GM21528 (cell line): ENCODE results near the gene ZDHHC11.
A peak's percentile ranks its signal among the peaks of the same experiment; 100 is the strongest.
"Not testable (repeated sequence)": the region's sequence is repeated elsewhere in the genome, so short reads cannot be mapped to it uniquely, and the experiment has no call there.

ENCODE experiments used
- ATAC-seq: cut with Tn5 transposase; IDR thresholded peaks from one replicate; pipeline ENCODE4 v1.9.1; 2021; ENCODE audit warnings: mild to moderate bottlenecking, moderate library complexity; ENCODE audit not compliant: unreplicated experiment, low FRiP score

Gene ZDHHC11

GRCh38 chr5:816176-816575 is 34.6 kb downstream of the ZDHHC11 start:
- ATAC-seq = no peak

GRCh38 chr5:815449-815848 is 35.3 kb downstream of the ZDHHC11 start:
- no peak for ATAC-seq

GRCh38 chr5:813575-813974 is 37.2 kb downstream of the ZDHHC11 start:
- not testable (repeated sequence) for ATAC-seq

GRCh38 chr5:811384-811783 is 39.4 kb downstream of the ZDHHC11 start:
- not testable (repeated sequence) for ATAC-seq

GRCh38 chr5:807719-808514 is 42.9 kb downstream of the ZDHHC11 start:
- not testable (repeated sequence) for ATAC-seq

GRCh38 chr5:801472-801871 is 49.3 kb downstream of the ZDHHC11 start:
- no peak for ATAC-seq

- ATAC-seq = not testable (repeated sequence)
Measured at GRCh38 chr5:801055-801454, 49.7 kb downstream of the ZDHHC11 start.

GRCh38 chr5:798505-799138 is 52.2 kb downstream of the ZDHHC11 start:
- ATAC-seq = not testable (repeated sequence)

GRCh38 chr5:797986-798385 is 52.8 kb downstream of the ZDHHC11 start:
- not testable (repeated sequence) for ATAC-seq

GRCh38 chr5:795873-796272 is 54.9 kb downstream of the ZDHHC11 start:
- not testable (repeated sequence) for ATAC-seq

- ATAC-seq = not testable (repeated sequence)
Measured at GRCh38 chr5:794948-795347, 55.8 kb downstream of the ZDHHC11 start.

GRCh38 chr5:788703-789102 is 62.1 kb downstream of the ZDHHC11 start:
- ATAC-seq = not testable (repeated sequence)

GRCh38 chr5:787857-788233 is 62.9 kb downstream of the ZDHHC11 start:
- not testable (repeated sequence) for ATAC-seq

- ATAC-seq = not testable (repeated sequence)
Measured at GRCh38 chr5:787224-787856, 63.4 kb downstream of the ZDHHC11 start.

- ATAC-seq = peak; percentile 27
Measured at GRCh38 chr5:785181-785705, 65.5 kb downstream of the ZDHHC11 start.

- ATAC-seq = peak; percentile 65
Measured at GRCh38 chr5:784428-785177, 66.2 kb downstream of the ZDHHC11 start, which contains the start of gene ZDHHC11B. Gene ZDHHC11B, minus strand, starts transcription at chr5:784729. Its CDS starts 17,810 bp downstream, at chr5:766919.

- ATAC-seq = peak; percentile 20
Measured at GRCh38 chr5:783881-784427, 66.8 kb downstream of the ZDHHC11 start.

- ATAC-seq = not testable (repeated sequence)
Measured at GRCh38 chr5:783049-783802, 67.6 kb downstream of the ZDHHC11 start.

GRCh38 chr5:782356-782755 is 68.4 kb downstream of the ZDHHC11 start:
- not testable (repeated sequence) for ATAC-seq
